Sciatic nerve (tissue), 2 donors: ENCODE results near the gene SNAP91. TPM values are rescaled to one million over a fixed set of nuclear protein-coding genes. Genes with fewer than 3 reads are reported as not detected.
A peak's percentile ranks its signal among the peaks of the same experiment; 100 is the strongest.
"Not testable (repeated sequence)": the region's sequence is repeated elsewhere in the genome, so short reads cannot be mapped to it uniquely, and the experiment has no call there.

Experiments used
- ATAC-seq: fragments of 200-7000 bp; cut with Tn5 transposase; one replicate; pipeline ENCODE4 v1.9.1; 2020; ENCODE audit warnings: mild to moderate bottlenecking, moderate library complexity
- DNase-seq: peaks from one replicate; pipeline ENCODE4 v3.0.0-alpha.2; 2020; ENCODE audit warnings: low spot score
- intact Hi-C: fragments of 100-400 bp; cut with DNase I; formaldehyde crosslinking; loops from one replicate; pipeline ENCODE4 v1.14.2; 2022
- total RNA-seq: library from RNA; stranded (reverse); fragmentation: NEBNext Ultra II Directional; extraction: Animal tissue kit (Norgen Biotek cat#: 25700); gene quantifications from one replicate; pipeline ENCODE4 v1.2.1, GENCODE V29; 2021
- donor health status: DM: no; HTN: no; CAD: no.
- donor health status: DM: no; HTN: no; CAD: no.

Gene SNAP91
- total RNA-seq, 1 donor from 2014 or later, result 2.7 TPM

GRCh38 chr6:83633609-83634008 lies 75.3 kb downstream of the SNAP91 start:
- intact Hi-C loops, result no loop called here
- DNase-seq (no peak), ATAC-seq (no peak)

- ATAC-seq (no peak), DNase-seq (no peak)
- intact Hi-C loops, result no loop called here
Measured at GRCh38 chr6:83633149-83633548, 75.8 kb downstream of the SNAP91 start.

GRCh38 chr6:83629908-83630307 lies 79.0 kb downstream of the SNAP91 start:
- DNase-seq, intact Hi-C loops, ATAC-seq: not testable (repeated sequence)

- intact Hi-C loops, result no loop called here
- DNase-seq (no peak), ATAC-seq (no peak)
Measured at GRCh38 chr6:83615025-83615999, 93.6 kb downstream of the SNAP91 start.

GRCh38 chr6:83613378-83613777 lies 95.5 kb downstream of the SNAP91 start:
- intact Hi-C loops, result no loop called here
- DNase-seq (no peak), ATAC-seq (no peak)

GRCh38 chr6:83609248-83609647 lies 99.7 kb downstream of the SNAP91 start:
- intact Hi-C loops, result no loop called here
- DNase-seq (no peak), ATAC-seq (no peak)

- ATAC-seq (no peak), DNase-seq (no peak)
- intact Hi-C loops, result no loop called here
Measured at GRCh38 chr6:83605517-83605916, 103.4 kb downstream of the SNAP91 start.

- intact Hi-C loops, result no loop called here
- ATAC-seq (no peak), DNase-seq (no peak)
Measured at GRCh38 chr6:83603551-83603950, 105.3 kb downstream of the SNAP91 start.

GRCh38 chr6:83601119-83601518 lies 107.8 kb downstream of the SNAP91 start:
- intact Hi-C loops, result no loop called here

GRCh38 chr6:83600459-83600858 lies 108.4 kb downstream of the SNAP91 start:
- no peak for DNase-seq
- peak; percentile 50 for ATAC-seq
- intact Hi-C loops, result no loop called here

More at GRCh38 chr6:83601119-83601518, 107.8 kb downstream of the SNAP91 start:
- DNase-seq (no peak), ATAC-seq (peak; percentile 68)

- intact Hi-C loops, result no loop called here
Measured at GRCh38 chr6:83597511-83597910, 111.4 kb downstream of the SNAP91 start.

GRCh38 chr6:83597051-83597450 lies 111.8 kb downstream of the SNAP91 start:
- ATAC-seq (no peak), DNase-seq (no peak)
- intact Hi-C loops, result no loop called here

More at GRCh38 chr6:83597511-83597910, 111.4 kb downstream of the SNAP91 start:
- ATAC-seq, result no peak
- no peak for DNase-seq

- DNase-seq, result no peak
- ATAC-seq, result no peak
- intact Hi-C loops, result no loop called here
Measured at GRCh38 chr6:83594941-83595340, 114.0 kb downstream of the SNAP91 start.

GRCh38 chr6:83593395-83593785 lies 115.5 kb downstream of the SNAP91 start:
- ATAC-seq (no peak), DNase-seq (no peak)
- intact Hi-C loops, result no loop called here

- DNase-seq (no peak), ATAC-seq (no peak)
- intact Hi-C loops, result no loop called here
Measured at GRCh38 chr6:83592770-83593394, 116.0 kb downstream of the SNAP91 start.

GRCh38 chr6:83590416-83590815 lies 118.5 kb downstream of the SNAP91 start:
- no peak for DNase-seq
- no peak for ATAC-seq
- intact Hi-C loops, result no loop called here

- ATAC-seq, result no peak
- DNase-seq, result no peak
- intact Hi-C loops, result no loop called here
Measured at GRCh38 chr6:83589076-83589475, 119.8 kb downstream of the SNAP91 start.

- intact Hi-C loops, result no loop called here
- no peak for ATAC-seq
Measured at GRCh38 chr6:83578057-83578456, 130.8 kb downstream of the SNAP91 start.

GRCh38 chr6:83574783-83575182 lies 134.1 kb downstream of the SNAP91 start:
- intact Hi-C loops, result no loop called here

More at GRCh38 chr6:83578057-83578456, 130.8 kb downstream of the SNAP91 start:
- no peak for DNase-seq

GRCh38 chr6:83571663-83572185 lies 137.2 kb downstream of the SNAP91 start:
- intact Hi-C loops, DNase-seq, ATAC-seq: not testable (repeated sequence)

More at GRCh38 chr6:83574783-83575182, 134.1 kb downstream of the SNAP91 start:
- ATAC-seq (no peak), DNase-seq (no peak)
